Mononuclear cell (primary cell): ENCODE data around the gene SKOR1. TPM values are rescaled to one million over a fixed set of nuclear protein-coding genes. Genes with fewer than 3 reads are reported as not detected.

ENCODE experiments used
- total RNA-seq: library from RNA; depleted of rRNA; stranded (reverse); fragments of >200 nt; gene quantifications from one replicate; pipeline ENCODE4 v1.2.3, GENCODE V29; 2012

The SKOR1 gene
- total RNA-seq, 1 donor: 1.9 TPM

Other genes with a start within 250 kb of the SKOR1 start
- gene RNU6-1, start 14.5 kb downstream of the SKOR1 start, total RNA-seq: not detected
- 200 TPM for gene PIAS1, start 228.8 kb downstream of the SKOR1 start, total RNA-seq